NCI-H1417 treated with DMSO at 0.1 percent for 48 hours (cell line): Measurements from ENCODE around the gene HAUS7.

Source experiments
- DNase-seq: peaks from one replicate; lab custom pipeline; 2025; lab: John Stamatoyannopoulos, UW

The HAUS7 gene

DNA sequence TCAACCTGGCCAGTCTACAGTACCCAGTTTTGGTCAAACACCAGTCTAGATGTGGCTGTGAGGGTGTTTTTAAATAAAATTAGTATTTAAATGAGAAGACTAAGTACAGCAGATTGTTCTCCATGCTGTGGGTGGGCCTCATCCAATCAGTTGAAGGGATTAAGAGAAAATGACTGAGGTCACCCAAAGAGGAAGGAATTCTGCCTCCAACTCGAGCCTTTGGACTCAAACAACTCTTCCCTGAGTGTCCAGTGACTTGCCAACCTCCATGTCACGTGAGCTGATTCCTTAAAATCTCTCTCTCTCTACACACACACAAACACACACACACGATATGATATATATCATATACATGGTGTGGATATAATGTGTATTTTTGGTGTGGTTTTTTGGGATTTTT, 34.5 kb downstream of the HAUS7 start:
- no peak for DNase-seq

- no peak for DNase-seq
These were observed 35.6 kb downstream of the HAUS7 start for GRCh38 chrX:153434801-153435200.

DNA sequence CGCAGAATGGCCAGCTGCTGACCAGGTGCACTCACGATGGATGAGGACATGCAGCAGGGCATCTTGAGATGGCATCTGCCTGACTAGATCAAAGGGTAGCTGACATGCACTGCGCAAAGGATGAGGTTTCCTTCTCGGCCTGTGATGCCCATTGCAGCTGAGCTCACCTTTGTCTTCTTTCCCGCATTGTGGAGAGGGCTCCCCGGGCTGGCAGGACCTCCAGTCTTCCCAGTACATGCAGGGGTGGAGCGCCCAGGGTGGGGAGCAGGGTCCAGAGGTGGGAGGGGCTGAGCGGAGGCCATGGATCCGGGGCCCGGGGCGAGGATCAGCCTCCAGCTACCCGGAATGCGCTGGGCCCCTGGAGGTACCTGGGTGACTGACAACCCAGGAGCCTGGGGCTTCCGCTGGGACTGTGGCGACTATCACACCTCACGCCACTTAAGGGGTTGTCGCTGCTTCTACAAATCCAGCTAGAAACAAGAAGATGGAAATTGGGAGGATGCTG, 36.5 kb downstream of the HAUS7 start:
- DNase-seq = no peak

DNA sequence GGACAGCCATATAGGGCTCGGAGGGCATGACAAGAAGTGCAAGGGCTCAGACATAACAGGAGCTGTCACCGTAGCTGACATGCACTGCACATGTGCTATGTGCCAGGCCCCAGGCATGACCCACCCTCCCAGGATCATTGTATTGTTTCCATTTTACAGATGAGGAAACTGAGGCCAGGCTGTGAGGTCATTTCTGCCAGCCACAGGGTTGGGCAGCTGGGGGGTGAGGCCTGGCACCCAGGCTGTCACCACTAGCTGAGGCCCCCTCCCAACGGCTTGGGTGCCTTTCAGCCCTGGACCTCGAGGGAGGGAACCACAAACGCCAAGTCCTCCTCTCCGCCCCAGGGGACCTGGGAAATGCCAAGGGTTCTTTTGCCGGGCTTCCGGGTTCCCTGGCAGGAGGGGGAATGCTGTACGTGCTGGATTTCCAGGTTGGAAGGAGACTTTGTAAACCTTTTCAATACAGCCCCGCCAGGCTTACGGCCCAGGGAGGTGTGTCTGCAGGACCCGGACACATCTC, 37.2 kb downstream of the HAUS7 start:
- no peak for DNase-seq

- DNase-seq = no peak
These were observed 39.6 kb downstream of the HAUS7 start for GRCh38 chrX:153430796-153431195.

DNA sequence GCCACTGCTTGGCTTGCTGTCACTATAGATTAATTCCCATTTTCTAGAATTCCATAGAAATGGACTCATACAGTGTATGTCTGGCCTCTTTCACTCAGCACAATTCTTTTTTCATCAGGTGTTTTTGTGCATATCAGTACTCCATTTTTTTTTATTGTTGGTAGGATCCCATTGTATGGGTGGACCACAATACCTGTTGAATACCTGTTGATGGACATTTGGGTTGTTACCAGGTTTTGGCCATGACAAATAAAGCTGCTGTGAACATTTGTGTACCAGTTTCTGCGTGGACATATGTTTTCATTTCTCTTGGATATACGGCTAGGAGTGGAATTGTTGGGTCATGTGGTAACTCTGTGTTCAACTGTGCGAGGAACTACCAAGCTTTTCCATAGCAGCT, 44.2 kb downstream of the HAUS7 start:
- DNase-seq = no peak

- no peak for DNase-seq
These were observed 46.7 kb downstream of the HAUS7 start for GRCh38 chrX:153423652-153424051.

DNA sequence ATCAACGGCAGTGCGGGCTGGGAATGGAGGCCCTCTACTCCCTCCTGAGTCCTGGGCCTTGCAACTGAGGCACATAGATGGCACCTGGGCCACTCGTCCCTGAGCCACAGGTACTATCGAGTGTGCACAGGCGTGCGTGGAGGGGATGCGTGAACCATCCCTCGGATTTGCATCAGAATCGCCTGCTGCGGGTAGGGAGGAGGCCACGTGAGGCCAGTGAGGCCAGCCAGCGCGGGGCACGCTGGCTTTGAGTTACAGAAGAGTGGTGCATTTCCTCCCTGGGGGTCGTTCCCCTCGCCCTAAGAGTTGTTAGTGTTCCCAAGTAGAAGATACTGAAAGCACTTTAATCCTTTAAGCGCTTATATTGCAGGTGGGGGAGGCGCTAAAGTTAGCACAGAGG, 48.5 kb downstream of the HAUS7 start:
- no peak for DNase-seq

GRCh38 chrX:153420851-153421599, 49.4 kb downstream of the HAUS7 start:
- no peak for DNase-seq

GRCh38 chrX:153417637-153418036, 52.7 kb downstream of the HAUS7 start:
- no peak for DNase-seq

GRCh38 chrX:153416781-153417450, 53.5 kb downstream of the HAUS7 start:
- DNase-seq = no peak

DNA sequence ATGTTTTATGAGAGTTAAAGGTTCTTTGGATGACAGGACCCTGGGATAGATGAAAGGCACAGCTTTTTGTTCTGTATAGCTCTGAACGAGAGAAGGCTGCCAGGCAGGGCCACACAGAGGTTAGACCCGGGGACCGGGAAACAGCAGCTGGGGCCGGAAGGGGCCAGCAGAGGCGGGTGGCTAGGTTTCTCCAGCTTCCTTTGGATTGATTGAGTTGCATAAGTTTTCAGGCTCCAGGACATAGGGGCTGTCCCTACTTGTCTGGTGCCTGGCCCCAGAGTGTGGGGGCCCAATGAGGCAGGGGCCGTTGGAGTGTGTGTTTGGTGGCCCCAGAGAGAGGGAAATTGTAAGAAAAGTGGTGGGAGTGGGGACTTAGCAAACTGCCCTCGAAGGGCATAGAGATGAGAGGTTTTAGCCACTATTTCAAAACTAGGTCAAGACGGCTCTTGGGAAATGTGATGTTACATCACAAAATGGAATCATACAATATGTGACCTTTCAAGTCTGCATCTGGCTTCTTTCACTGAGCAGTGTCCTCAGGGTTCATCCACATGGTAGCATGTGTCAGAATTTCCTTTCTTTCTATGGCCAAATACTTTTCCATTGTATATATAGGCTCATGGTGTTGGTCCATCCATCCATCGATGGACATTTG, 55.4 kb downstream of the HAUS7 start:
- no peak for DNase-seq

DNA sequence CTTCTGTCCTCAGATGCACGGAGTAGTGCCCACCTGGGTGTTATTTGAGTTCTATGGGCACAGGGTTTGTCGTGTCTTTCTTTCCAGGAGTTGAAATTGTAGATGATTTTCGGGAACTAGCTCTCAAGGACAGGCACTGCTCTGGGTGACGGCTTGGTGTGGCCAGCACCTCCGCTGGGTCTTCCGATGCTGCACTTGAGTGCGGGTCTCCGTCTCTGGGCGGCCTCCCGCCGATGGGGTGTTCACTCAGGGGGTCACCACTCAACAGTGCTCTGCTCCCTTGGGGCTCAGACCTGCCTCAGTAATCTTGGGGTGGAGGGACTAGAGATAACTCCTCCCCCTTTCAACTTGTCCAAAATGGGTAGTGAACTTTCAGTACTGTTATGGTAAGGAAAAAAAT, 56.6 kb downstream of the HAUS7 start:
- DNase-seq = no peak

DNA sequence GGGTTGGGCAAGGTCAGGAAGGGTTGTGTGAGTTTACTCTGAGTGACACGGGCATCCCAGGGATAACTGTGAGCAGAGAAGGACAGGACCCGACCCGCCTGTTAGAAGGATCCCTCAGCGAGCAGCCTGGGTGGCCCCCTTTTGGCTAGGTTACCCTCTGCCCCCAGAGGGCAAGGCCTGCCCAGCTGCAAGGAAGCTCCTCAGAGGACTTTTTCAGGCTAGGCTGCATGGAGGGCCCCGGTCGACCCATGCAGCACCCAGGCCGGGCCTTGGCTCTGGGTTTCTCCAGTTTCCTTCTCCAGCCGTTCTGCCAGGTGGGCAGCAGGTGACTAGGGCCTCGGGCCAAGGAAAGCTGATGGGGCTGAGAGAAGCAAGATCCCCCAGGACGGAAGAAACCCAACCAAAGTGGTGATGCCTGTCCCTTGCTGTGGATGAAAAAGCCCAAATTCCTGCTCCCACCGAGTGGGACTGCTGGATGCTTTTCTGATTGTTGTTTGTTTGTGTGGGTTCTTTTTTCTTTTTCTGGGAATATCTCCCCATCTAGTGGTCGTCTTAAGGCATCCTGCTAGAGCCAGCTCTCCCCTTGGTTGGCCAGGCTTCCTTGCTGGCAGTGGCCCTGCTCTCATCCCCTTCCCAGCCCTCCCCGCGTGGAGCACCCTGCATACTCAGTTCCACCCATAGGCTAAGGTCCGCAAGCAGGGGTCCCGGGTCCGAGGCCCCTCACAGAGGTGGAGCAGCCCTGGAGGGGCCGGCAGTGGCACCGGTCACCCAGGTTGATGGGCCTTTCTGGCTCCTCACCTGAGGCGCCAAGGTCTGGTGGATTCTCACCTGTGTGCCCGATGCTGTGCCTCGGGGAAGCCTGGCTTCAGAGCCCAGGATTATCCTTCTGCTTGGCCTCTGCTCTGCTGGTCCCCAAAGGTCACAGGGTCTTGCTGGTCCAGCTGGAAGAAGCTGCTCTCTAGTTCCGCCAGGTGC, 57.3 kb downstream of the HAUS7 start:
- DNase-seq = no peak

GRCh38 chrX:153411988-153412574, 58.3 kb downstream of the HAUS7 start:
- no peak for DNase-seq

- no peak for DNase-seq
These were observed 59.0 kb downstream of the HAUS7 start, which contains the start of gene ZFP92 for GRCh38 chrX:153411255-153411987. TSS of gene ZFP92 (plus strand) at chrX:153411472. CDS start at chrX:153418323, 6,851 bp downstream.

- no peak for DNase-seq
These were observed 59.5 kb downstream of the HAUS7 start for GRCh38 chrX:153410888-153411254.

DNA sequence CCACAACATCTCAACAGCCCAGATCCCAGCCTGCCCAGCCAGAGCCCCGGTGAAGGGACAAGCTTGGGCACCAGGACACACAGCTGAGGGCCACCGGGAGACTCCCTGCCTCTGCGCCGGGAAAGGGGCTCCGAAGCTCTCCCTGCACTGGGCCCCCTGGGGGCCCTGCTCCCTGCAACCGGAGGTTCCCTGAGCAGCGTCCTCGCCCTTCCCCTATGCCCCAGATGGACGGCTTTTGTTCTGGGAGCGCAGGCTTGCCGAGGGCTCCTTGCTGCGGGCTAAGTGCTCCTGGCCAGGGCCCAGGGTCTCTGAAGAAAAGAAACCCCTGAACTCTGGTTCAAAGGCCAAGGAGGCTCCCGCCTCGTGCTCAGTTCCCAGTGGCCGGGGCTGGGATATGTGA, 60.0 kb downstream of the HAUS7 start:
- no peak for DNase-seq

DNA sequence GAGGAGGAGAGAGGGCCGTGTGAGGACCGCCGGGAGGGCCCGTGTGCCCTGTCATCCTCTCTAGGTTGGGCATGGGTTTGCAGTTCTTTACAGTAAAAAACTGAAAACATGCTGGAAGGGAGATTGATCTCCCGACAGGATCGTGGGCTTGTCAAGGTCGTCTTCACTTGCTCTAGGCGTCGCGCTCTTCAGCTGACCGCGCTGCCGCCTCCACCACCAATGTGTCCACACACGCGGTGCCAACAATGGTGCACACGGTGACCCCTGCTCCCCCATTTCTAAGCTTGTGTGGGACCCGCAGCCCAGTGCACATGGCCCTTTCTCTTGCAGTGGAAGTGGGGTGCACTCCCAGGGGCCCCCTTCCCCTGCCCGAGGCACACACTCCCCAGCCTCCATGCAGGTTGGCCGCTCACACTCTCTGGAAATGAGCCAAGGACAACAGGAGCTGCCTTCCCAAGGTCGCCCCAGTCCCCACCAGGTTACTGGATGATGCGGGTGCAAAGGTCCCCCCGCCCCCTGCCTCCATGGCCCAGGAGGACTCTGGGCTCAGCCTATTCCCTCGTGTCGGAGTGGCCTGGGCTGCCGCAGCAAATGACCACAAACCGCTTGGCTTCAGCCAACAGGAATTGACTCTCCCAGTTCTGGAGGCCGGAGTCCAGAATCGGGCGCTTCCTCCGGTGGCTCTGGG, 60.8 kb downstream of the HAUS7 start:
- no peak for DNase-seq

DNA sequence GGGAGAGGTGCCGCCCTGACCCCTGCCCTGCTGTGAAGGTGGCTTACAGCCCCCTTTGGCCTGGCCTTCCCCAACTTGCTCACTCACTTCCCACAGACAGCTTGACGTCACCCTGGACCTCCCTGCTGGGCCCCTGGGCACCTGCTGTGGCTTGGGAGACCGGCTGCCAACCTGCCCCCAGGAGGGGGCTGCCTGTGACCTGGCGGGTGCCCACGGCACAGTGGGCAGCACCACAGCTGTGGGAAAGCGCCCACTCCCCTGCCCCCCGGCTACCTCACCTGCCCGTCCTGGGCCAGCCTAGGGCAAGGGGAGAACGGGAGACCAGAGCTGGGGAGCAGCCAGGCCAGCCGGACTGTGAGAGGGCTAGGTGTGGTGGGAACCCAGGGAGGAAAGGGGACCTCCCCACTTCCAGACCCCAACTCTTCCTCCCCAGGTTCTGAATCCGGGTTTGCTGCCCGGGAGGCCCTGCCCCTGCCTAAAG, 61.5 kb downstream of the HAUS7 start:
- no peak for DNase-seq
